Stimulated activated CD4-positive, alpha-beta T cell treated with anti-CD3 and anti-CD28 coated beads, Interleukin-12 subunit alpha, Interleukin-12 subunit beta, amount 100 ng/mL, for 4 hours (primary cell): ENCODE measurements around the gene GAL3ST2.

Experiments
- DNase-seq: peaks from one replicate; pipeline ENCODE4 v3.0.0-alpha.2; 2020

Gene GAL3ST2

DNA sequence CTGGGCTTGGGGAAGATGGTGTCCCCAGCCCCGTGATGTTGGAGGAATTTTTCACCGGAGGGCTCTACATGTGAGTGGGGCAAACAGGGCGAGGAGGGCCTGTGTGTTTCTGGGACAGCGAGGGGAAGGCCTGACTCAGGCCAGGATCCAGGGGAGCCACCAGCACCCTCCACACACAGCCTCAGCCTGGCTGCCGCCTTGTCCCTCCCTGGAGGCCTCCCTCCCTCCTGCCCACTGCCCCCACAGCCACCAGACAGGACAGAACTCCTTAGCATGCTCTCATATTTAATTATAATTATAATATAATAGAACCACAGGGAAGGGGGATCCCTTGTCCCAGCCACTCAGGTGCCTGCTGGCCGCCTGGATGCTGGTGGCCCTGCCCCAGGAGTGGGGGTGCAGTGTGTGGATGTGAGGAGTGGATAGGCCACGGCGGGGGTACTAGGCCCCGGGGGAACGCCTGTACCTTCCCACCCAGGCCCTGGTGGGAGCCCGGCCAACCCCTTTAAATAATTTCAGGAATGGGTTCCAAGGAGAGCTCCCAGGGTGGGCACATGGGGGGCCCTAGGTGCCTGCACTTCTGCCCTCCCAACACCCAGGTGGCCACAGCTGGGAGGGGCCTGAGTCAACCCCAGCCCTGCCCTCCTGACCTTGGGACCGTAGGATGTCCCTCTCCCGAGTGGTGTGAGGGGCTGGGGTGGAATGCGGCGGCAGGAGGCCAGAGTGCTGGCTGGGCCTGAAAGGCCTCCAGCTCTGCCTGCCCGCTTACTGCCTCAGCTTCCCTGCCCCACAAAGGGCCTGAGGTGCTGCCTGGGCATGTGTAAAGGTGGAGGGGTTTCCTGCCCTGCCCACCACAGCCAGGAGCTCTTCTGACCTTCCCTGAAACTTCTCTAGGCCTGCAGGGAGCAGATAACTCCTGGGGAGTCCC lies 73.3 kb downstream of the GAL3ST2 start:
- no peak for DNase-seq

DNA sequence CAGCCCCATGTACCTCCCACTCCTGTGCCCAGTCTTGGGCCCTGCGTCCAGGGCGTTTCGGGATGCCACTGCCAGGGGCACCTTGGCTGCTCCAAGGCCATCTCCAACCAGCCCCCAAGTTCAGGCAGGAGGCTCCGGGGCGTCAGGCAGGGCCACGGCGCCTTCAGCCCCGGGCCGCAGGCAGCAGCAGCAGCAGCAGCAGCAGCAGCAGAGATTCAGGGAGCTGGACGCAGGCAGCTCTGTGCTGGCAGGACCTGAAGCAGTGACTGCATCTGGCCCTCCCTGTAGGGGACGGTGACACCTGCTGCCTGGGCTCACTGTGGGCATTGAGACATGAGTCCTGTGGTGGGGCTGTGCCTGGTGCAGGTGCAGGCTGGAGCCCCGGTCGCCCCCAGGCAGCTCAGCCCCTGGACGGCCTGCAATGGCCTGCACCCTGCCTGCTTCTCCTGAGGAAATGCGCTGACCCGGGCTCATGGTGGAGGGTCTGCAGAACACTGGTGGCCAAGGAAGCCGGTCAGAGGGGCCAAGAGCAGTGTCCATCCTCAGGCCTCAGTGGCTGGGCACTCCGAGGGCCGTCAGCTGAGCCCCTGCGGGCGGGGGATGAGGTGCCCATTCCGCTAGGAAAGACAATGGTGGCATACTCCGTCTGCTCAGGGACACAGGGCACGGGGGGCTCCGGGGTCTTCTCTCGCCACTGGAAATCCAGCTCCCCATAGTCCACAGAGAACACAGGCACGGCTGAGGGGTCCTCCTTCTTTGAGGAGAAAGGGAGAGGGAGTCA lies 74.1 kb downstream of the GAL3ST2 start:
- no peak for DNase-seq

DNA sequence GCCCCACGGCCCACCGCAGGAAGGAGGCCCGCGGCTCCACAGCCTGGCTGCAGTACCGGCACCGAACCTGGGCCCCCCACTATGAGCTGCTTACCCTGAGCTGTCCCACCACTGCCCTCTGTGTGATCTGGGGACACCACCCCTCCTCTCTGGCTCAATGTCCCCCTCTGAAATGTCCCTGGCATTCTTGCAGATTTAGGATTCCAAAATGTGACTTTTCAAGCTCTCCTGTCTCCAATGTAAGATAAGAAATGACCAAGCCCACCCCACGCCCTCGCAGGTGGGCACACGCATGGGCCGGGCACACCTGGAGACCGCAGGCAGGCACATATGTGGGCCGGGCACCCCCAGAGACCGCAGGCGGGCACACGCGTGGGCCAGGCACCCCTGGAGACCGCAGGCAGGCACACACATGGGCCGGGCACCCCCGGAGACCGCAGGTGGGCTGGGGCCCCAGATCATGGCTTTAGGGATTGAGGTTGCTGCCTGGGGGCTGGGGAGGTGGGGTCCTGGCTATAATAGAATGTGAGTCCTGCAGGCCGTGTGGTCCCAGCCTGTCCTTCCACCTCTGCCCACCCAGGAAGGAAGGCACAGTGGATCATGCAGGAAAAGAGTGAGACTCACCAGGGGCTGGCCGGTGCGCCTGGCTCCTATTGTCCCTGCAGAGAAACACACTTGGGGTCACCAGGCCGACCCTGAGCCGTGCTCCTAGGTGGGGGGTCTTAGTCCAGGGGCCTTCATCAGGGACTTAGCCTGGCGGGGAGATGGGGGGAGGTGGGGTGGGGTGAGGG lies 74.9 kb downstream of the GAL3ST2 start:
- no peak for DNase-seq

DNA sequence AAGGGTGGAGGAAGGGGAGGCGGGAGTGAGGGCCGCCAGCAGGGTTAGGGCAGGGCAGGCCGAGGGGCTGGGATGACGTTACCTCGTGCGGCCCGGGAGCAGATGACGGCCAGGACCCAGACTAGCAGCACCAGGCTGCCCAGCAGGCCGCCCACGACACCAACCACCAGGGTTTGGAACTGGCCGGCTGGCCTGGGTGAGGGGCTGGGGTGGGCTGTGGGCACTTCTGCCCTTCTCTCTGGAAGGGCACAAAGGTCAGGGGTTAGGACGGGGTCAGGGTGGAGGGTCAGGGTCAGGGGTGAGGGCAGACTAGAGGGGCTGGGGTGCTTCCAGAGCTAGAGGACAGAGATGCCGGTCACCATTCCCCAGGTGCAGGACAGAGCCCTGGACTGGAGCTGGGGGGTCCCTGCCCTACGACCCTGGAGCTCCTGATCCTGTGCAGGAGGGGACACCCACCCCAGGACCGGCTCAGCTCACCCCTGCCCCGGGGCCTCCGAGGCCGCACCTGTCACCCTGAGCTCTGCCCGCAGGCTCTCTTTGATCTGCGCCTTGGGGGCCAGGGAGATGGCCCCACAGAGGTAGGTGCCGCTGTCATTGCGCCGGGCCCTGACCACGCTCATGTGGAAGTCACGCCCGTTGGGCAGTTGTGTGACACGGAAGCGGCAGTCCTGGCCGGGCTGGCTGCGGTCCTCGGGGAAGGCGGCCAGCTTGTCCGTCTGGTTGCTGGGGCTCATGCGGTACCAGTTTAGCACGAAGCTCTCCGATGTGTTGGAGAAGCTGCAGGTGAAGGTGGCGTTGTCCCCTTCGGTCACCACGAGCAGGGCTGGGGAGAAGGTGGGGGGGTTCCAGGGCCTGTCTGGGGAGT lies 75.7 kb downstream of the GAL3ST2 start:
- DNase-seq, result no peak

DNA sequence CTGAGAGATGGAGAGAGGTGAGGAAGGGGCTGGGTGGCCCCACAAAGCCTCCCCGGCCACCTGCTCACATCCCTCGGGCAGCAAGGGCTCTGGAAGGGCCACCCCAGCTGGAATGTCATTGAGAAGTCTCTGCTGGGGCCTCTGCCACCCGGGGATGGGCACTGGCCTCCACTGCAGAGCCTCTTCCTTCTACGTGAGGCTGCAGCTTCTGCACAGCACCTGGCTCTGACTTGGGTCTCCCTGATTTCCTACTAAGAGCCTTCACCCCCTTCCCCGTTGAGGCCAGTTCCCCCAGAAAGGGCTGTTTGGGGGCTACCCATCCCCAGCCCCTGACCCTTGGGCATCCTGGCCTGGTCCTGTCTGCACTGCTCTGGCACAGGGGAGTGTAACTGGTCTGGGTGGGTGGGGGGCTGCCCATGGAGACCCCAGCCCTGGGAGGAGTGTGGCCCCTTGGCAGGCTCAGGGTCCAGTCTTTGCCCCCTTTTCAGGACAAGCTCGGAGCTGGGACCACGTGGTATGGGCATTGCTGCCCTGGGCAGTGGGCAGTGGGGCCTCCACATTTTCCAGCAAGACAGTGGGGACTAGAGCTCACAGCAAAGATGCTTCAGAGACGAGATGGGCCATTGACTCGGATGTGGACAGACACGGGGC lies 76.5 kb downstream of the GAL3ST2 start:
- DNase-seq, result no peak
